Spinal cord (tissue), 10 donors: ENCODE data around the gene DYNC2H1. TPM values are rescaled to one million over a fixed set of nuclear protein-coding genes. Genes with fewer than 3 reads are reported as not detected.
A peak's percentile ranks its signal among the peaks of the same experiment; 100 is the strongest.
"Not testable (repeated sequence)": the region's sequence is repeated elsewhere in the genome, so short reads cannot be mapped to it uniquely, and the experiment has no call there.

ENCODE experiments used
- DNase-seq, 6 donors: peaks; one replicate each; pipeline versions ENCODE4 v3.0.0 to v3.0.0-alpha.2; 2013 to 2015; ENCODE audit warnings: low spot score in 6 of 6, low read depth in 4 of 6
- H3K27ac ChIP-seq: one replicate; pipeline ENCODE4 v1.5.1; 2013; ENCODE audit warnings: low read depth, low read length, control low read depth
- H3K27me3 ChIP-seq: one replicate; pipeline ENCODE4 v1.6.1; 2013; ENCODE audit warnings: low read length; ENCODE audit not compliant: control insufficient read depth, insufficient read depth
- H3K36me3 ChIP-seq: one replicate; pipeline ENCODE4 v1.6.1; 2013; ENCODE audit warnings: low read length; ENCODE audit not compliant: control insufficient read depth, insufficient read depth
- H3K4me1 ChIP-seq: one replicate; pipeline ENCODE4 v1.6.1; 2013; ENCODE audit warnings: low read length; ENCODE audit not compliant: control insufficient read depth, insufficient read depth
- H3K4me3 ChIP-seq: one replicate; pipeline ENCODE4 v1.5.1; 2013; ENCODE audit warnings: low read depth, low read length, control low read depth
- H3K9me3 ChIP-seq: one replicate; pipeline ENCODE4 v1.6.1; 2013; ENCODE audit warnings: low read length; ENCODE audit not compliant: control insufficient read depth, insufficient read depth
- WGBS: methylation state at CpG from one replicate; pipeline ENCODE4 v1.1.5; 2013; ENCODE audit warnings: missing lambda C conversion rate; ENCODE audit not compliant: insufficient coverage; 5-methylcytosine and 5-hydroxymethylcytosine counted together
- polyA plus RNA-seq, 2 donors: library from polyadenylated mRNA; unstranded; fragments of 120-200 nt; gene quantifications; one replicate each; pipeline ENCODE4 v1.2.1, GENCODE V29; 2013; ENCODE audit not compliant: insufficient read length in 2 of 2
- total RNA-seq, 2 donors: library from RNA; depleted of rRNA in 1 of 2; stranded (reverse); fragments of 120-200 nt in 1 of 2; fragments of >200 nt in 1 of 2; gene quantifications; one replicate each; pipeline versions ENCODE4 v1.2.3 to v1.2.4, GENCODE V29; 2013 to 2014
- donor health status: healthy.

Gene DYNC2H1
- total and polyA plus RNA-seq, 4 donors: 33.3 to 80.7 (median 42.5) TPM

- whole genome bisulfite sequencing: no CpG with 5 or more reads among the region's 4 CpGs
- H3K4me3 ChIP-seq: no peak overlapping the region
- peaks cover 8% of the 10 kb centered on the region for H3K4me1 ChIP-seq
- H3K27me3 ChIP-seq: no peaks in the 10 kb centered on the region
- DNase-seq: no peak
- H3K36me3 ChIP-seq: peaks cover 2% of the 10 kb centered on the region
- no peaks in the 10 kb centered on the region for H3K9me3 ChIP-seq
- no peak overlapping the region for H3K27ac ChIP-seq
Observed at GRCh38 chr11:103114836-103115235, 5.6 kb downstream of the DYNC2H1 start.

- H3K4me3 ChIP-seq: no peak overlapping the region
- no peaks in the 10 kb centered on the region for H3K9me3 ChIP-seq
- H3K27me3 ChIP-seq: no peaks in the 10 kb centered on the region
- no peak overlapping the region for H3K27ac ChIP-seq
- no peaks in the 10 kb centered on the region for H3K4me1 ChIP-seq
- no peaks in the 10 kb centered on the region for H3K36me3 ChIP-seq
- no peak for DNase-seq
Observed at GRCh38 chr11:103125462-103125861, 16.2 kb downstream of the DYNC2H1 start.

GRCh38 chr11:103141986-103142385 lies 32.8 kb downstream of the DYNC2H1 start:
- 99% methylated on average over 13 of the region's 13 CpGs for WGBS
- not testable (repeated sequence) for H3K27ac ChIP-seq, H3K9me3 ChIP-seq, H3K27me3 ChIP-seq, DNase-seq, H3K36me3 ChIP-seq, H3K4me1 ChIP-seq, H3K4me3 ChIP-seq

GRCh38 chr11:103147627-103148026 lies 38.4 kb downstream of the DYNC2H1 start:
- no peak for DNase-seq
- H3K4me3 ChIP-seq: no peak overlapping the region
- H3K27ac ChIP-seq: no peak overlapping the region
- H3K4me1 ChIP-seq: no peaks in the 10 kb centered on the region
- no peaks in the 10 kb centered on the region for H3K9me3 ChIP-seq
- no peaks in the 10 kb centered on the region for H3K27me3 ChIP-seq
- H3K36me3 ChIP-seq: no peaks in the 10 kb centered on the region

GRCh38 chr11:103157542-103157941 lies 48.3 kb downstream of the DYNC2H1 start:
- no peaks in the 10 kb centered on the region for H3K9me3 ChIP-seq
- no peak overlapping the region for H3K27ac ChIP-seq
- peaks cover 3% of the 10 kb centered on the region for H3K36me3 ChIP-seq
- 100% methylated on average over 2 of the region's 3 CpGs for WGBS
- no peak overlapping the region for H3K4me3 ChIP-seq
- no peaks in the 10 kb centered on the region for H3K4me1 ChIP-seq
- H3K27me3 ChIP-seq: no peaks in the 10 kb centered on the region
- no peak for DNase-seq

- H3K27ac ChIP-seq: no peak overlapping the region
- no CpG with 5 or more reads among the region's 2 CpGs for WGBS
Observed at GRCh38 chr11:103164093-103164796, 55.0 kb downstream of the DYNC2H1 start.

GRCh38 chr11:103167166-103167565 lies 57.9 kb downstream of the DYNC2H1 start:
- H3K4me1 ChIP-seq: no peaks in the 10 kb centered on the region
- WGBS: 100% methylated on average over 3 of the region's 4 CpGs
- H3K36me3 ChIP-seq: peaks cover 4% of the 10 kb centered on the region
- H3K27ac ChIP-seq: no peak overlapping the region
- no peaks in the 10 kb centered on the region for H3K9me3 ChIP-seq
- DNase-seq: no peak
- no peak overlapping the region for H3K4me3 ChIP-seq
- no peaks in the 10 kb centered on the region for H3K27me3 ChIP-seq

More at GRCh38 chr11:103164093-103164796, 55.0 kb downstream of the DYNC2H1 start:
- Histone ChIP-seq H3K9me3 (no peaks in the 10 kb centered on the region), H3K4me3 (no peak overlapping the region), H3K4me1 (no peaks in the 10 kb centered on the region), H3K36me3 (peaks cover 4% of the 10 kb centered on the region), H3K27me3 (no peaks in the 10 kb centered on the region)
- no peak for DNase-seq

GRCh38 chr11:103170865-103171264 lies 61.6 kb downstream of the DYNC2H1 start:
- Histone ChIP-seq H3K4me1 (no peaks in the 10 kb centered on the region), H3K4me3 (no peak overlapping the region), H3K36me3 (peaks cover 4% of the 10 kb centered on the region), H3K27me3 (no peaks in the 10 kb centered on the region), H3K9me3 (no peaks in the 10 kb centered on the region), H3K27ac (no peak overlapping the region)
- DNase-seq: no peak
- 100% methylated on average over 2 of the region's 4 CpGs for WGBS

GRCh38 chr11:103175461-103176129 lies 66.4 kb downstream of the DYNC2H1 start:
- 80% methylated on average over 1 of the region's 2 CpGs for WGBS
- Histone ChIP-seq H3K36me3 (no peaks in the 10 kb centered on the region), H3K9me3 (no peaks in the 10 kb centered on the region), H3K4me1 (no peaks in the 10 kb centered on the region), H3K4me3 (no peak overlapping the region), H3K27ac (no peak overlapping the region), H3K27me3 (no peaks in the 10 kb centered on the region)
- DNase-seq: no peak

- 39% methylated on average over 2 of the region's 3 CpGs for WGBS
- Histone ChIP-seq H3K27me3 (no peaks in the 10 kb centered on the region), H3K9me3 (no peaks in the 10 kb centered on the region), H3K36me3 (no peaks in the 10 kb centered on the region), H3K4me3 (no peak overlapping the region), H3K4me1 (no peaks in the 10 kb centered on the region), H3K27ac (no peak overlapping the region)
- peak in 1 of 6 donors; percentile 2 for DNase-seq
Observed at GRCh38 chr11:103183981-103184611, 74.9 kb downstream of the DYNC2H1 start.
